ENCODE results near the gene EXD1.
"Not testable (repeated sequence)": the region's sequence is repeated elsewhere in the genome, so short reads cannot be mapped to it uniquely, and the experiment has no call there.

Gene EXD1, protein sequence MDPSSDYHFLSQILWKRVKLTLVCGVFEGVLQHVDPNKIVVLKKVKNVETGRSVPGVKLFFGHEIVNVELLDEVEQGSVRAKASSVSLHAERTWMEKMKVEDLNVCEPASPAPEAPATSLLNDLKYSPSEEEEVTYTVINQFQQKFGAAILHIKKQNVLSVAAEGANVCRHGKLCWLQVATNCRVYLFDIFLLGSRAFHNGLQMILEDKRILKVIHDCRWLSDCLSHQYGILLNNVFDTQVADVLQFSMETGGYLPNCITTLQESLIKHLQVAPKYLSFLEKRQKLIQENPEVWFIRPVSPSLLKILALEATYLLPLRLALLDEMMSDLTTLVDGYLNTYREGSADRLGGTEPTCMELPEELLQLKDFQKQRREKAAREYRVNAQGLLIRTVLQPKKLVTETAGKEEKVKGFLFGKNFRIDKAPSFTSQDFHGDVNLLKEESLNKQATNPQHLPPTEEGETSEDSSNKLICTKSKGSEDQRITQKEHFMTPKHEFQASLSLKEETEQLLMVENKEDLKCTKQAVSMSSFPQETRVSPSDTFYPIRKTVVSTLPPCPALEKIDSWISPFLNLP

DNA sequence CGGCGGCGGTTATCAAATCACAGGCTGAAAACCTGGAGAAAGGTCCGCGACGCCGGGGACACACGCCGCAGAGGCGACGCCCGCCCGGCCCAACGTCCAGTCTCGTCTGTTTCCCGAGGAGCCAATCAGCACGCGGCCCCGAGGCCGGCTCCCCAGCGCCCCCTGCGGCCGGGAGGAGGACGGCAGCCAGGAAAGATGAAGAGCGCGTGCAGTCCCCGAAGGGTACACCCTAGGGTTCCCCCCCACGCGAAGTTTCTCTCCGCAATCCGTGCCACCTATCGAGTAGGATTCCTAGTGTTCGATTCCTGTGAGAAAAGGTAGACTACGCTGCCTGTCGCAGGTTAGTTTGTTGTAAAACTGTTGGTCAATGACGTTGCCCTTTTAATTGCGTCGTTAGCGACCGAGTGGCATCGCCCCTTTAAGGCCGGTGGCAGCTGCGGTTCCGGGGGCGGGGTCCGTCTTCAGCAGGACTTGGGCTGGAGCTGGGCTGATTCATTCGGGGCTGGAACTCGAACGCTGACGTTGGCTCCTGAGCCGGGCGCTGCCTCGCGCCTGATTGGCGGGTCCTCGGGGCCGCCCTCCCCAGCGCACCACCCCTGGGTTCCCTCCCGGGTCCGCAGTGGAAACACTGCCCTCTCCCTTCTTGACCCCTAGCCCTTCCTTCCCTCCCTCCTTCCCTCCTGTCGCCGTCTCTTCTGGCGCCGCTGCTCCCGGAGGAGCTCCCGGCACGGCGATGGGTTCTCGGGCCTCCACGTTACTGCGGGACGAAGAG, at the start of gene EXD1, which contains the start of gene CHP1:
EXD1 (minus strand) TSS at position 108 of the 772 bp plus-strand sequence. CDS start 4,182 bp downstream, outside the sequence.
CHP1 (plus strand) TSS at position 619 of the 772 bp plus-strand sequence; CDS start at position 734, 115 bp downstream.
- peak; percentile 90 to 98 for DNase-seq

DNA sequence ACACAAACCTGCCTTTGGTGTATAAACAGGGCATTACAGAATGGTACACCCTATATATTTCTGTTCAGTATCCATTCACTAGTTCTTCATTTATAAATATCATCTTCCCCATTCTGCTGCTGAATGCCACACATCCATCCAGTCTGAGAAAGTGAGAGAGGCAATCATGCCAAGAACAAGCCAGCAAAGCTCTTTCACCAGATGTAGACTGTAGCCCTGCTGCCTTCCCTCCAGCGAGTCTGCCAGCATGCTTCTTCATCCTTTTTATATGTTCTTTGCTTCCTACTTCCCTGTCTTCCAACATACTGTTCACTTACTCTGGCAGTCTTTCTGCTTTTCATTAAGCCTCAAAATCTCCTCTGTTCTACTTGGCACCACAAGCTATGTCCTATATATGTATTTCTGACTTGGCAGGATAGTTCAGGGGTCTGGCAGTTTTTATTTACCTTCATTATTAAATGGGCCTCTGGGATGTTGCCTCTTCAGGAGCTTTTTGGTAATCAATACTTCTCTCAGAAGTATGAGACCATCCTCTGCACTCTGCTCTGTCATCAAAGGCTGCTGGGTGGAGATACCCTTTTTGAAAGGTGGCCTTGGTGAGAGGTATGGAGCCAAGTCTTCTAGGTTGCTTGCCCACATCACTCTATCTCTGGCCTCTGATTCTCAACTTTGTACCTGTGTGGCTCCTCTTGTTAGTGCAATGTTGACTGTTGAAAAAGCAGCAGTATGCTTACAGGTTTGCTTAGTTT, 49.2 kb upstream of the EXD1 start:
- no peak for DNase-seq

DNA sequence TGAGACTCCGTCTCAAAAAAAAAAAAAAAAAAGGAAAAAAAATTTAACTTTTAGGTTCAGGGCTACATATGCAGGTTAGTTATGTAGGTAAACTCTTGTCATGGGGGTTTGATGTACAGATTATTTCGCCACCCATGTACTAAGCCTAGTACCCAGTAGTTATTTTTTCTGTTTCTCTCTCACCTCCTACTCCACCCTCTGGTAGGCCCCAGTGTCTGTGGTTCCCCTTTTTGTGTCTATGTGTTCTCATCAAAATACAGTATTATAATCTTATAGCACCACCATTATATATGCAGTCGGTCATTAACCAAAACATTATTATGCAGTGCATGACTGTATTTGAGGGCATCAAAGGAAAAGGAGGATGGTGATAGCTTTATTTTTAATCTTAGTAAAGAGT, 47.8 kb upstream of the EXD1 start:
- DNase-seq: no peak

DNA sequence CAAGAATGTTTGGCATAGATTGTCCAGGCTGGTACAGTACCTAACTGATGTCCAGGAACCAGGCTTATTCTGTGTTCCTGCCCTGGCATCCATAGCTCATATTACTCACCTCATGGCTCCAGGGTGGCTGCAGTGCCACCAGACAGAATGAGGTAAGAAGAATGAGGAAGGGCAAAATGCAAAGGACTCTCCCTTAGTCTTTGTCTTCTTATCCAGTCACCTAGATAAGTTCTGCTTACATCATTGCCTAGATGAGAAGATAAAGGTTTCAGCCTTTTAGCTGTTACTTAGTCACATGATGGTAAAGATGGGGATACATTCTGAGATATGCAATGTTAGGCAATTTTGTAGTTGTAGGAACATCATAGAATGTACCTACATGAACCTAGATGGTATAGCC, 46.3 kb upstream of the EXD1 start:
- DNase-seq: no peak

DNA sequence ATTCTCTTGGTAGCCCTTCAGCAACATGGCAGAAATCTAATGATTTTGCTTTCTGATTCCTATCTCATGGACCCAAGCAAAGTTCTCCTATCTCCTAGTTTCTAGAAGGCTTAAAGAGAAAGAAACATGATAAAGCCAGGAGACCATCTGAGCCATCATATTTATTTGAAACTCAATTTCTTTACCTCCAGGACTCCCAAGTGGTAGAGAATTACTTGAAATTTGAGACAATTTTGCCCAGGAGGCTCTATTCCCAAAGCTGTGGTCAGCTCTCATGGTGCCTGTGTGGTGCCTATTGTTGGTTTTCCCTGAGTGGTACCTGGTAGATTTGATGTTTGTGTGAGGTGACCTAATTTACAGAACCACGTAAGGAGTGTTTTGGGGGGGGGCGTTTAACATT, 39.3 kb upstream of the EXD1 start:
- no peak for DNase-seq

DNA sequence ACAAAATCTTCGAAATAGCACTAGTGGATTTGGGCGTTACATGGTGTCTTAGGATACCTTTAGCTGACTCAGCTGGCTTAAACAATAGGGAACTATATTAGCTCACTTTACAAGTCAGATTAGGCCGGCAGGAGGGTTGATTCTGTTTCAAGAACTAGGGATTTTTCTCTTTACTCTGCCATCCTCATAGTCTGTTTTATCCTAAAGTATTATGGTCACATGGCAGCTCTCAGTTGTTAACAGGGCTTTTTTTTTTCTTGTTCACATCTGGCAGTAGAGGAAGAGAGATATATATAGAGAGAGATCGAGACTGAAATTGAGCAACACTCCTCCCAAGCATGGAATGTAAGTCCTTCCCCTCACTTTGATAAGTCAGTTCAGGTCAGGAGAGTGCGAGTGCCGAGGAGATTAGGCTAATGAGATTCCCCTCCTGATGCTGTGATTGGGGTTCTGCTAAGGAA, 33.4 kb upstream of the EXD1 start:
- no peak for DNase-seq

DNA sequence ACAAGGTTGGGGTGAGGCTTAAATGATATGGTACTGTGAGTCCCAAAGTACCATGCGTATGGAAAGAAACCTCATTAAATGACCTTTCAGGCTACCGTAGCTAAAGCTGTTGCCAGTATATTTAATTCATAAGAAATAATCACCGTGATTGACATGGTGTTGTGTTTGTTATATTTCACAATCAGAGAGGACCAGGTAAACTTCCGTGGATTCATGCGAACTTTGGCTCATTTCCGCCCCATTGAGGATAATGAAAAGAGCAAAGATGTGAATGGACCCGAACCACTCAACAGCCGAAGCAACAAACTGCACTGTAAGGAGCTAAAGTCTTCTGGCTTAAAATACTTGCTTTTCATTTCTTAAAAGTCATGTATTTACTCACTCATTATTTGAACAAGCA, 32.0 kb upstream of the EXD1 start:
- DNase-seq: no peak

DNA sequence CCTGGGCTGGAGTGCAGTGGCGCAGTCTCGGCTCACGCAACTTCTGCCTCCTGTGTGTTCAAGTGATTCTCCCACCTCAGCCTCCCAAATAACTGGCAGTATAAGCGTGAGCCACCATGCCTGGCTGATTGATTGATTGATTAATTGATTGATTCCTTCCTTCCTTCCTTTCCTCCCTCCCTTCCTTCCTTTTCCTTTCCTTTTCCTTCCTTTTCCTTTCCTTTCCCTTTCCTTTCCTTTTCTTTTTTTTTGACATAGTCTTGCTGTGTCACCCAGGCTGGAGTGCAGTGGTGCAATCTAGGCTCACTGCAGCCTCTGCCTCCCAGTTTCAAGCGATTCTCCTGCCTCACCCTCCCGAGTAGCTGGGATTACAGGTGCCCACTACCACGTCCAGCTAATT, 30.4 kb upstream of the EXD1 start:
- DNase-seq: not testable (repeated sequence)

DNA sequence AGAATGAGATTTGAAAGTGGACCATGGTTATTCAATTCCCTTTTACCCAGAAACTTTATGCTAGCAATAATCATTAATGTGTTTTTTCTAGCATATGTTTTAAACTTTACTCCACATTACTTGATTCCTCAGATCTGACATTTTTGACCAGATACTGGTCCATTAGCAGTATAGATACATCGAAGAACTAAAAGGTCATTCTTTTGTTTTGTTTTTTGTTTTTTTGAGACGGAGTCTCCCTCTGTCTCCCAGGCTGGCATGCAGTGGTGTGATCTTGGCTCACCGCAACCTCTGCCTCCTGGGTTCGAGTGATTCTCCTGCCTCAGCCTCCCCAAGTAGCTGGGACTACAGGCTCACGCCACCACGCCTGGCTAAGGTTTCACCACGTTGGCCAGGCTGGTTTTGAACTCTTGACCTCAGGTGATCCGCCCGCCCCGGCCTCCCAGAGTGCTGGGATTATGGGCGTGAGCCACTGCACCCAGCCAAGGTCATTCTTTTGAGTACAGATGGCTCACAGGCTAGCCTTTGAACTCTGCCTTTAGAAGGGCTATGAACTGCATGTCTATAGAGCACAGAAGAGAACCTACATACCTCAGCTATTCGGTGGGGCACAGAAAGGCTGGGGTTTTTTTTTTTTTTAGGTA, 29.1 kb upstream of the EXD1 start:
- no peak for DNase-seq

DNA sequence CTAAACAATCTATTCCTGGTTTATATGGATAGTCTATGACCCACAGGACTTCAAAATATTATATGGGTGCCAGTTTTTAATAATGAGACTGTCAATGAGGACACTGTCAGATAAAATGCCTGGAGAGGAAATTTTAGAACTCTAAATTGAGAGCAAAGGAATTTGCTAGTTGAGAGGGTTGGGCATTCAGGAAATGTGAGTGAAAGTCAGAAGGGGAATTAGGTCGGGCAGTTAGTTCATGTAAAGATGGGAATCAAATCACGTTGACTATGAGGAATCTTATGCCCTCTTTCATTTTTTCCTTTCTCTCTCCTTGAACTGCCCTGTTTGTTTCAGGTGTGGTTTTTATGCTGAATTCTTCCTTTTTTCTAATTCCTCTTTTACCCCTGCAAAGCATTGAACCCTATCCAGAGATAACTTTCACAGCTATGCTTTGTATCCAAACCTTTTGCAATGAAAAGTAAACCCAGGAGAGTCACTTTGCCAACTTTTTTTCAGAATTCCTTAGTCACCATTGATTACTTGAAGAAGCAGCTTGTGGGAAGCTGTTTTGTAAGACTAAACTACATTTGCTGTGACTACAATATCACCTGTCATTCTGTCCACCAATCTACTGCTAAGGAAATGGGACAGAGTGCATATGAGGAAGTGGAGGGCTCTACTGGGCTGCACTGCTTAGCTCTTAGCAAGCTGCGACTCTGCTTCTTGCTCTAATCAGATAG, 28.4 kb upstream of the EXD1 start:
- DNase-seq: no peak

DNA sequence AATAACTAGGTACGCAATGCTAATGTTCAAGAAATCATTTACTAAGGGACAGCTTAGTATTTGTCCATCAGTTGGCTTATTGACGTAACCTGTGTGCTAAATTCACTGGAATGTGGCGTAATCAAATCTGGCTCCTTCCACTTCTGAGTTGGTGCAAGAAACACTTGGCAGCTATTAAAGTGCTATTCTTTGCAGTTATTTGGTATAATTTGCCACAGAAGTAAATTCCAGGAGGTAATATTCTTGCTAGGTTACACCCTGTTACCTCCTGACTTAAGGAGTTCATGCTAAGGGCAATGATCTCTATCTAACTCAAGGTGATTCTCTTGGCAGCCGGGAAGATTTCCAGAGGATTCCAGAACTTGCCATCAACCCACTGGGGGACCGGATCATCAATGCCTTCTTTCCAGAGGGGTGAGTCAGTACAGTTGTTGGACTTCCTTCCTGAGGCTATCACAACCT, 26.1 kb upstream of the EXD1 start:
- no peak for DNase-seq

DNA sequence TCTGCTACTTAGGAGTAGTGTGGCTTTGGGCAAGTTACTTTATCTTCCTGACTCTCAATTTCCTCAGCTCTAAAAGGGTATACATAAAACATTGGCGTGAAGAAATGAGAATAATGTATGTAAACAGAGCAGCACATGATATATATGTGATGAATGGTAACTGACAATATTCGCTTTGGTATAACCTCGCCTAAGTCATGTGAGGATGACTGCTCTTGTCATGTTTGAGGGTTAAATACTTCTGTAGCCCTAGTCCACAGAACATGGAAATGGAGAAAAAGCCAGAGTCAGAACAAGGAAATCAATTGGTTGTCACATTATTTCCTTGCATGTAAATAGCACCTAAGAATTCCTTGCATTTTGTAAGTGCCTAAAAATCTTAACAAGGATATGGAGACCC, 25.5 kb upstream of the EXD1 start:
- DNase-seq: no peak

DNA sequence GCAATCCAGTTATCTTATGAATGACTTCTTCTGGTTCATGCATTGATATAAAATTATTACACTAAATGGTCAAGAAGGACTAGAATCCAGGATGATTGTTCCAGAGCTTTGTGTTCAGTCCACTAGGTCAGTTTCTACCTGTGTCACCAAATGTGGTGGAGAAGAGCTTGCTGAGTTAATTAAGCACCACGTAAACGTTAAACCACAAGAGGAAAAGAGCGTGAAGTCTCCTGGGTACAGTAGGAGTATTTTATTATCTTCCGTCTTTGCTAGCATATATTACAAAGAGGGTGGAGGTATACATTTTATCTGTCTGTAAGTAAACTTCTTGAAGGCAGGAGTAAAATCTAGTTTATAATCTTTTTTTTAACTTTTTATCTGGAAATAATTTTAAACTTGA, 24.0 kb upstream of the EXD1 start:
- DNase-seq: peak in 1 of 2 experiments; percentile 32

DNA sequence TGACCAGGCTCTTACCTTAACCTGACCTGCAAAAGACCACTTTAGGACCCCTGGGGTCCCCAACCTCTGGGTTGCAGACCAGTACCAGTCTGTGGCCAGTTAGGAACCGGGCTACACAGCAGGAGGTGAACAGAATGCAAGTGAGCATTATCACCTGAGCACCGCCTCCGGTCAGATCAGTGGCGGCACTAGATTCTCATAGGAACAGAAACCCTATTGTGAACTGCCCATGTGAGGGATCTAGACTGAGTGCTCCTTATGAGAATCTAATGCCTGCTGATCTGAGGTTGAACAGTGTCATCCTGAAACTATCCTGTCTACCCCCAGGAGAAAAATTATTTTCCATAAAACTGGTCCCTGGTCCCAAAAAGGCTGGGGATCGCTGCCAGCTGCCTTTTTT, 20.9 kb upstream of the EXD1 start:
- DNase-seq: no peak

DNA sequence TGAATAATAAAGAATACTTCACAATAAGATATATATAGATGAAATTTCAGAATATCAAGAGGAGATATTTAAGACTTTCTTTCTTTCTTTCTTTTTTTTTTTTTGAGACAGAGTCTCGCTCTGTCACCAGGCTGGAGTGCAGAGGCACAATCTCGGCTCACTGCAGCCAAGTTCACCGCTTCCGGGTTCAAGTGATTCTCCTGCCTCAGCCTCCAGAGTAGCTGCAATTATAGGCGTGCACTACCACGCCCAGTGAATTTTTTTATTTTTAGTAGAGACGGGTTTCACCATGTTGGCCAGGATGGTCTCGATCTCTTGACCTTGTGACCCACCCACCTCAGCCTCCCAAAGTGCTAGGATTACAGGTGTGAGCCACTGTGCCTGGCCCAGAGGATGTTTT, 20.2 kb upstream of the EXD1 start:
- DNase-seq: not testable (repeated sequence)

DNA sequence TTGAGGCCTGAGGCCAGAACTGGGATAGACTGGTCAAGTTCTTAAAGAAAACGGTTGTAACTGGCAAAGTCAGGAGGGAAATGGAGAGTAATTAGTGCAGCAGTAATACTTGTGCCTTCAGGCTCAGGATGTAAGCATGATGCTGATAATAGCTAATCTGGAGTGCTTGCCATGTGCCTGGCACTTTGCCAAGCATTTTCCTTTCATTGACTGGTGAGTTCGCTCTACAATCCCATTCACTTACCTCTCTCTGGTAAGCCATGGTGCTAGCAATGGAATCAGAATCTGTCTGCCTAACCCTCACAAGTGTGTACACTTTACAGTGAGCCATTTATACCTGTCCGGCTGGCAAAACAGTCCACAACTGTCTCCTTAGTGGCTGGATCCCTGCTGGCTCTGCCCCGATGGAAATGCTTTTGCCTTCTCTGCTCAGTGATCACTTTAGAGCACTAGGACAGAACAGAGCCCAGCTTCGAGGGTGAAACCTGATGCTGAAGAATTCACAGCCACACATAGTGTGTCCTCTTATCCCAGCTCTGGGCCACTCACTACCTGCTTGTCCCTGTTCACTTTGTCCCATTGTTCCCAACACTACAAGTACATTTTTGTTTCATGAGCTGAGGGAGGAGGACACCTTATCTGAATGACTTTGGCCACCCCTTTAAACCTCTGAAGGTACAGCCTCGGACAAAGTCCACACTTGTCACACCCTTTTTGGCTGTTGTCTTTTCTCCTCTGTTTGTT, 10.8 kb upstream of the EXD1 start:
- DNase-seq: peak in 1 of 2 experiments; percentile 9

DNA sequence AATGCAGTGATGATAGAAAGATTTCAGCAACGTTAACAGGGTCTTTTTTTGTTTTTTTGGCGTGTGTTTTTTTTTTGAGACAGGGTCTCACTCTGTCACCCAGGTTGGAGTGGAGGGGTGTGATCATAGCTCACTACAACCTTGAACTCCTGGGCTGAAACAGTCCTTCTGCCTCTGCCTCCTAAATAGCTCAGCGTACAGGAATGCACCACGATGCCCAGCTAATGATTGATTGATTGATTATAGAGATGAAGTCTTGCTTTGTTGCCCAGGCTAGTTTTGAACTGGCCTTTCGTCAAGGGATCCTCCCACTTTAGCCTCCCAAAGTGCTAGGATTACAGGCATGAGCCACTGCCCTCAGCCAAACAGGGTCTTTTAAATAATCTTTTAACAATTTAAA, 7.5 kb upstream of the EXD1 start:
- no peak for DNase-seq

DNA sequence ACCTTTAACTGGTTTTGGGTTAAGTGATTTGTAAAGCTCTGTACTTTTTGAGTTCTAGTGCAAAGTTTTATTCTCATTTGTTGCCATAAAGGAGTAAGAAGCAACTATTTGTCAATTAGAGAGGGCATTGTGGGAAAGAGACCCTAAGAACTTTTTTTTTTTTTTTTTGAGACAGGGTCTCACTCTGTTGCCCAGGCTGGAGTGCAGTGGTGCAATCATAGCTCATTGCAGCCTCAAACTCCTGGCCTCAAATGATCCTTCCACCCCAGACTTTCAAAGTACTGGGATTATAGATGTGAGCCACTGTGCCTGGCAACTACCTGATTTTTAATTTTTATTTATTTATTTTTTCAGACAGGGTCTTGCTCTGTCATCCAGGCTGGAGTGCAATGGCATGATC, 5.4 kb upstream of the EXD1 start:
- no peak for DNase-seq

DNA sequence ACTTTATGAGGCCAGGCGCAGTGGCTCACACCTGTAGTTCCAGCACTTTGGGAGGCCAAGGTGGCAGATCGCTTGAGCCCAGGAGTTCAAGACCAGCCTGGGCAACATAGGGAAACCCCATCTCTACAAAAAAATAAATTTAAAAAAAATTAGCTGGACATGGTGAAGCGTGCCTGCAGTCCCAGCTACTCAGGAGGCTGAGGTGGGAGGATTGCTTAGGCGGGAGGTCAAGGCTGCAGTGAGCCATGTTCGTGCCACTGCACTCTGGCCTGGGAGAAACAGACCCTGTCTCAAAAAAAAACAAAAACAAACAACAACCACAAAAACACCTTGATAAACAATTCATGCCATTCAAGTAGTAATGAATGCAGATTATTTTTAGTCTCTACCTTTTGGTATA, 4.7 kb upstream of the EXD1 start:
- DNase-seq: not testable (repeated sequence)

DNA sequence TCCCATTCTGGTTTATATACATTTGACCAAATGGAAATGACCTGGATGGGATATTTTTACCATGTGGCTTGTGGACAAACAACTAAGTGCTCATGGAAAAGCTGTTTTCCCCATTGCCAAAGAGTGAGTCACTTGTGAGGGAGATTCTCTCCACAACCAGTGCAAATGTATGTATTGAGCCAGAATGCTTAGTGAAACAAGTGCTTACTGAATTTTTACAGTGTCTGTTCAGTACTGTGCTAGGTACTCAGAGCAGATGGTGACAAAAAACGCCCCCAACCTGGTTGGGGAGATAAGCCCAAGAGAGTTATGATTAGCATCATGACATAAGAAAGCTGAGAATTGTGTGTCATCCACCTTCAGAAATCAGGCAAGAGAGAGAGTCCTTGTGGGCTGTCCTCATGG, 2.8 kb upstream of the EXD1 start:
- no peak for DNase-seq

Data from NCI-H526 (cell line).